Measurements from ENCODE around the gene GALNT15.

GRCh38 chr3:16231983-16232382 lies 57.5 kb downstream of the GALNT15 start:
- TF ChIP-seq CTCF (IDR thresholded peaks at IDR 0.05) (no peak), POLR2A (IDR thresholded peaks at IDR 0.05) (no peak)
